T-helper 2 cell treated with Interferon-gamma antibody and Interleukin-4, amounts not matched to agents 5 μg/mL and 100 μg/mL, for 36 hours (primary cell): Measurements from ENCODE around the gene CDT1.
A peak's percentile ranks its signal among the peaks of the same experiment; 100 is the strongest.

Experiments
- DNase-seq: peaks from one replicate; pipeline ENCODE4 v3.0.0; 2021; ENCODE audit warnings: low spot score
- H3K27ac Mint-ChIP-seq: one replicate; pipeline ENCODE4 v1.8.0; 2021; ENCODE audit warnings: mild to moderate bottlenecking, mixed read lengths
- H3K27me3 Mint-ChIP-seq: one replicate; pipeline ENCODE4 v1.8.0; 2021; ENCODE audit warnings: low read depth, mixed read lengths
- H3K36me3 Mint-ChIP-seq: one replicate; pipeline ENCODE4 v1.8.0; 2021; ENCODE audit warnings: low read depth, mixed read lengths
- H3K4me1 Mint-ChIP-seq: one replicate; pipeline ENCODE4 v1.8.0; 2021; ENCODE audit warnings: low read depth, mixed read lengths
- H3K4me3 Mint-ChIP-seq: one replicate; pipeline ENCODE4 v1.8.0; 2022; ENCODE audit warnings: mild to moderate bottlenecking, moderate library complexity, mixed read lengths
- H3K9me3 Mint-ChIP-seq: one replicate; pipeline ENCODE4 v1.8.0; 2021; ENCODE audit warnings: mixed read lengths

Gene CDT1

GRCh38 chr16:88798772-88799455 lies 4.7 kb upstream of the CDT1 start:
- Mint-ChIP-seq H3K27ac (peak overlapping the region; percentile 49), H3K9me3 (no peaks in the 10 kb centered on the region)

DNA sequence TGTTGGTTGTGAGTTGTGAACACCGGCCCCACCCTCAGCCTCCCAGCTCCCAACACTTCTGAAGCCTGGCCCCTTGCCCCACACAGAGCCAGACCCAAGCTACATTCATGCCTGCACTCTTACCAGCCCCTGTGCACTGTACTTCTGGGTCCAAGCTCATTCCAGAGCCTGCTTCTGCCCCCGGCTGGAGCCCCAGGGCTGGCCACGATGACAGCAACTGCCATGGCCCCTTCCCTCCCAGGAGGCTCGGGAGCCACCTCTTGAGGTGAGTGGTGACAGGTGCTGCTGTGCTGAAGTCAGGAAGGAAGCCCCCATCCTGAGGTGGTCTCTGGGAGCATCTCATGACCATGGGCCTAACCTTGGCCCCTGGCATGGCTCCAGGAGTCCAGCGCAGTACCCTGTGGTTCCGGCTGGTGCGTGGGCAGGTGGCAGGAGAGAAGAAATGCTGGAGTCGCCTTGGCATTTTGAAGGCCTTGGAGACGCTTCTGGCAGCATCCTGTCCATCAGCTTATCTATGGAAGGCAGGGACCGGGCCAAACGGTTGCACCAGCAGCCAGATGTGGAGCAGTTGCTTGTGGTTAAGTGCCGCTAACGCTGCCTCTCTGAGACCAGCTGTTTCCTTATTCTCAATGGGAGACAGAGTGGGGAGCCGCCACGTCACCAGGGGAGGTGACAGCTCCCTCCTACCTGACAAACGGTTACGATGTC lies 3.9 kb upstream of the CDT1 start:
- peaks cover 11% of the 10 kb centered on the region for H3K36me3 Mint-ChIP-seq
- peaks cover 26% of the 10 kb centered on the region for H3K4me1 Mint-ChIP-seq
- H3K4me3 Mint-ChIP-seq, result peak overlapping the region; percentile 70
- no peak for DNase-seq
- no peaks in the 10 kb centered on the region for H3K9me3 Mint-ChIP-seq
- H3K27me3 Mint-ChIP-seq, result no peaks in the 10 kb centered on the region
- H3K27ac Mint-ChIP-seq, result peak overlapping the region; percentile 81

More at GRCh38 chr16:88798772-88799455, 4.7 kb upstream of the CDT1 start:
- Mint-ChIP-seq H3K4me3 (no peak overlapping the region), H3K4me1 (peaks cover 29% of the 10 kb centered on the region), H3K27me3 (no peaks in the 10 kb centered on the region), H3K36me3 (peaks cover 8% of the 10 kb centered on the region)
- DNase-seq, result no peak

DNA sequence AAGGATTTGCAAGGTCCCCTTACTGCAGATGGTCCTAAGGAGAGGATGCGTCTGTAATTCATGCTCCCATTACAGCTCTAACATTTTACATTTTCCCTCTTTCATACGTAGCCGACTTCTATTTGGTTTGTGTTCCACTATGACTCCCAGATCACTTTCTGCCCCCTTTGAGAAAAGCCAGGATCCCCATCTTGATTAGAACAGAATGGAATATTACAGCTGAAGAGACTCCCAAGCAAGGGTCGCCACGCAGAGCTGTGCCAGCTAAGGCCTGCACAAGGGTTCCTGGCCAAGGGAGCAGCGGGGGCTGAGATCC lies 3.4 kb upstream of the CDT1 start:
- Mint-ChIP-seq H3K4me3 (peak overlapping the region; percentile 70), H3K27ac (peak overlapping the region; percentile 81), H3K27me3 (no peaks in the 10 kb centered on the region), H3K9me3 (no peaks in the 10 kb centered on the region), H3K4me1 (peaks cover 22% of the 10 kb centered on the region), H3K36me3 (peaks cover 11% of the 10 kb centered on the region)
- DNase-seq, result no peak

GRCh38 chr16:88804173-88804551 lies 573 bp downstream of the CDT1 start:
- peak overlapping the region; percentile 79 for H3K4me3 Mint-ChIP-seq
- peak overlapping the region; percentile 45 for H3K27ac Mint-ChIP-seq
- H3K27me3 Mint-ChIP-seq, result no peaks in the 10 kb centered on the region
- no peak for DNase-seq
- peaks cover 18% of the 10 kb centered on the region for H3K4me1 Mint-ChIP-seq
- H3K36me3 Mint-ChIP-seq, result peaks cover 23% of the 10 kb centered on the region
- no peaks in the 10 kb centered on the region for H3K9me3 Mint-ChIP-seq

GRCh38 chr16:88804552-88805339 lies 1.2 kb downstream of the CDT1 start:
- peaks cover 27% of the 10 kb centered on the region for H3K36me3 Mint-ChIP-seq
- peaks cover 17% of the 10 kb centered on the region for H3K4me1 Mint-ChIP-seq
- no peak for DNase-seq
- H3K4me3 Mint-ChIP-seq, result peak overlapping the region; percentile 79
- H3K9me3 Mint-ChIP-seq, result no peaks in the 10 kb centered on the region
- H3K27me3 Mint-ChIP-seq, result no peaks in the 10 kb centered on the region
- H3K27ac Mint-ChIP-seq, result peak overlapping the region; percentile 45

GRCh38 chr16:88805340-88805715 lies 1.7 kb downstream of the CDT1 start:
- Mint-ChIP-seq H3K9me3 (no peaks in the 10 kb centered on the region), H3K27ac (no peak overlapping the region), H3K4me1 (peaks cover 16% of the 10 kb centered on the region), H3K27me3 (no peaks in the 10 kb centered on the region), H3K4me3 (peak overlapping the region; percentile 79), H3K36me3 (peaks cover 28% of the 10 kb centered on the region)
- no peak for DNase-seq

- H3K4me3 Mint-ChIP-seq, result peak overlapping the region; percentile 79
- peaks cover 10% of the 10 kb centered on the region for H3K4me1 Mint-ChIP-seq
- no peaks in the 10 kb centered on the region for H3K27me3 Mint-ChIP-seq
- no peak for DNase-seq
- peaks cover 30% of the 10 kb centered on the region for H3K36me3 Mint-ChIP-seq
- no peaks in the 10 kb centered on the region for H3K9me3 Mint-ChIP-seq
- no peak overlapping the region for H3K27ac Mint-ChIP-seq
Observed at GRCh38 chr16:88805887-88806393, 2.4 kb downstream of the CDT1 start.

- DNase-seq, result no peak
- H3K27ac Mint-ChIP-seq, result no peak overlapping the region
- peaks cover 6% of the 10 kb centered on the region for H3K4me1 Mint-ChIP-seq
- H3K9me3 Mint-ChIP-seq, result no peaks in the 10 kb centered on the region
- no peaks in the 10 kb centered on the region for H3K27me3 Mint-ChIP-seq
- H3K36me3 Mint-ChIP-seq, result peaks cover 30% of the 10 kb centered on the region
- H3K4me3 Mint-ChIP-seq, result no peak overlapping the region
Observed at GRCh38 chr16:88806491-88807111, 3.0 kb downstream of the CDT1 start.

DNA sequence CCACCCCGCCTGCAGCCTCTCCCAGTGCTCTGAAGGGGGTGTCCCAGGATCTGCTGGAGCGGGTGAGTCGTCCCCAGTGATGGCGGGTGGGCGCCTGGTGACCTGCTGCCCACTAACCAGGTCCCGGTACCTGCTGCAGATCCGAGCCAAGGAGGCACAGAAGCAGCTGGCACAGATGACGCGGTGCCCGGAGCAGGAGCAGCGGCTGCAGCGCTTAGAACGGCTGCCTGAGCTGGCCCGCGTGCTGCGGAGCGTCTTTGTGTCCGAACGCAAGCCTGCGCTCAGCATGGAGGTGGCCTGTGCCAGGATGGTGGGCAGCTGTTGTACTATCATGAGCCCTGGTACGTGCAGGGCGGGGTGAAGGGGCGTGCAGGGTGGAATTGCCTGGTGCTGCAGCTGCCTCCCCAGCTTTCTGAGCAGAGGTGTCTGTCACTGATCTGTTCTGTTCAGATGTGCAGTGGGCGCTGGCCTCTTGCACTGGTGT lies 3.6 kb downstream of the CDT1 start:
- H3K27ac Mint-ChIP-seq, result no peak overlapping the region
- no peak overlapping the region for H3K4me3 Mint-ChIP-seq
- H3K9me3 Mint-ChIP-seq, result no peaks in the 10 kb centered on the region
- peaks cover 6% of the 10 kb centered on the region for H3K4me1 Mint-ChIP-seq
- H3K27me3 Mint-ChIP-seq, result no peaks in the 10 kb centered on the region
- no peak for DNase-seq
- peaks cover 30% of the 10 kb centered on the region for H3K36me3 Mint-ChIP-seq

- Mint-ChIP-seq H3K27me3 (no peaks in the 10 kb centered on the region), H3K4me1 (peaks cover 9% of the 10 kb centered on the region), H3K27ac (peak overlapping the region; percentile 45), H3K9me3 (no peaks in the 10 kb centered on the region), H3K36me3 (peaks cover 30% of the 10 kb centered on the region), H3K4me3 (peak overlapping the region; percentile 45)
- no peak for DNase-seq
Observed at GRCh38 chr16:88807626-88808453, 4.3 kb downstream of the CDT1 start.

DNA sequence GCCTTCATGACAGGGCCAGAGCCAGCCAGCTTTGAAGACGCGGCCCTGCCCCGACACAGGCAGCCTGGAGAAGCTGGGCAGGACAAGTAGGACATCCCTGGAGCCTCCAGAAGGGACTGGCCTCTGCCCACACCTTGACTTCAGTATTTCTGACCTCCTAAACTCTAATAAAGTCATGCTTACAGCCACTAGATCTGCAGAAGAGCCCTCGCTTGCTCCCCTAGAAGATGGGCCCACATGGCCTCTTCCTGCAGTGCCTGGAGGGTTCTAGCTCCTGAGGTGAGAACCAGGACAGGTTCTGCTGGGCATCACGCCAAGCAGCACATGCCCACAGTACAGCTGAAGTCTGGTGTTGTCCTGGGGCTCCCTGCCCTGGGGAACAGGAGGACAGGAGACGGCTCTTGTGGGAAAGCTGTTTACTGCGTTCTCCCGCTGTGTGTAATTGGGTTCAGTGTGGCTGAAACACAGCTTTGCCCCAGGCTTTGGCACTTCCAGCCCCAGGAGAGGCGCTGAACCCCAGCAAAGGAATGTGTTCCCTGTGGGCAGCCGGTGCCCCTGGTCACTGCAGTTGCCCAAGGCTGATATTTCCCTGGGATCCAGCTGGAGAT lies 5.6 kb downstream of the CDT1 start:
- peak overlapping the region; percentile 55 for H3K4me3 Mint-ChIP-seq
- no peaks in the 10 kb centered on the region for H3K27me3 Mint-ChIP-seq
- no peaks in the 10 kb centered on the region for H3K9me3 Mint-ChIP-seq
- H3K4me1 Mint-ChIP-seq, result peaks cover 13% of the 10 kb centered on the region
- peaks cover 29% of the 10 kb centered on the region for H3K36me3 Mint-ChIP-seq
- no peak for DNase-seq
- peak overlapping the region; percentile 41 for H3K27ac Mint-ChIP-seq

DNA sequence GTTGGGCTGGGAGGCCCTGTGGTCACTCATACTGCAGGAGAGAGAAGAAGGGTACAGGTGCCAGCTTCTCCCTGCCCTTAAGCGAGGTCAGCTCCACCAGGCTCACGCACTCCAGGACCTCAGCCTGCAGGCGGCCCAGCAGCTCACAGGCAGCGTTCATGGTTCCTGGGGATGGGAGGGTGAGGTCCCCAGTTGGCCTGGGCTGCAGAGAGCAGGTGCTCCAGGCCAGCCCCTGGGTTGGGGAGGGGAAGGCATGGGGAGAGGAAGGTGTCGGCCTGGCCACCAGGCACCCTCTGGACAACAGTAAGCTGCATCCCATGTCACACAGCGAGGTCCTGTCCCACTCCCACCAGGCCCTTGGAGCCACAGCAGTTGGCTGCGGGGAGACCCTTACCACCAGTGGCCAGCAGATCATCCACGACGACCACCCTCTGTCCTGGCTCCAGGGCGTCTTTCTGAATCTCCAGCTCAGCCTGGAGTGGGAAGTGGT lies 6.1 kb downstream of the CDT1 start:
- peak overlapping the region; percentile 85 for H3K27ac Mint-ChIP-seq
- H3K9me3 Mint-ChIP-seq, result no peaks in the 10 kb centered on the region
- no peak for DNase-seq
- H3K36me3 Mint-ChIP-seq, result peaks cover 27% of the 10 kb centered on the region
- peaks cover 13% of the 10 kb centered on the region for H3K4me1 Mint-ChIP-seq
- peak overlapping the region; percentile 90 for H3K4me3 Mint-ChIP-seq
- no peaks in the 10 kb centered on the region for H3K27me3 Mint-ChIP-seq
